ENCODE measurements around the gene MRRF. TPM values are rescaled to one million over a fixed set of nuclear protein-coding genes. Genes with fewer than 3 reads are reported as not detected.

The MRRF gene
- total and polyA plus RNA-seq, 2 donors (not counting 3 experiments of a cell fraction or from before 2014, with no cell fraction given) = 27.2 to 36.4 TPM

- no peak for FAIRE-seq
- dilution Hi-C loops (cut with MboI; ENCODE audit: extremely low pct_ligation_motif_present, low sequenced_read_pairs) = no loop called here
Observed at GRCh38 chr9:122223435-122223834, 41.2 kb upstream of the MRRF start.

GRCh38 chr9:122225312-122226141 lies 39.2 kb upstream of the MRRF start:
- TF ChIP-seq MYC (IDR thresholded peaks at IDR 0.05; ENCODE audit: low read depth, low read length) (no peak), FOS (IDR thresholded peaks at IDR 0.05; ENCODE audit: borderline replicate concordance, insufficient read depth, low read length) (no peak), EZH2 (IDR thresholded peaks at IDR 0.05; ENCODE audit: borderline replicate concordance, low read depth, low read length, severe bottlenecking) (peak; percentile 3)
- no peak overlapping the region for H3K27ac ChIP-seq (ENCODE audit: insufficient read depth, low read depth, low read length)
- no peaks in the 10 kb centered on the region for H3K79me2 ChIP-seq (ENCODE audit: control insufficient read depth, insufficient read depth, low read length)
- H3K9me1 ChIP-seq (replicated peaks; ENCODE audit: control insufficient read depth, extremely low read depth, insufficient read depth, low read length) = no peaks in the 10 kb centered on the region
- CTCF ChIA-PET = interaction anchor here (0.9 to 1.7 kb wide), 3 partner anchors 98 to 125 kb away, joined by 4 to 6 read pairs (median 5); no protein-coding TSS in a partner anchor
- dilution Hi-C loops (cut with MboI; ENCODE audit: extremely low pct_ligation_motif_present, low sequenced_read_pairs) (no loop called here), intact Hi-C loops (cut with micrococcal nuclease) (loop anchor here (5.0 kb wide), 1 partner anchor 68 kb away; the partner anchor contains the start of genes MORN5 and NDUFA8)
- POLR2A ChIA-PET = no interaction called here
- H3K27me3 ChIP-seq (ENCODE audit: control insufficient read depth in 2 of 2, insufficient read depth in 2 of 2, low read length in 2 of 2) = peaks cover 35 to 44% of the 10 kb centered on the region in 2 experiments
- FAIRE-seq (no peak), DNase-seq (ENCODE audit: low read depth, low spot score) (no peak)
- H3K4me3 ChIP-seq (replicated peaks in 1 of 3; ENCODE audit: insufficient read depth in 1 of 3, low read depth in 1 of 3, low read length in 3 of 3) = no peak overlapping the region
- H3K4me1 ChIP-seq (ENCODE audit: control insufficient read depth, extremely low read depth, insufficient read depth, low read length) = peaks cover 10% of the 10 kb centered on the region
- H3K36me3 ChIP-seq (ENCODE audit: control insufficient read depth in 2 of 2, extremely low read depth in 1 of 2, insufficient read depth in 2 of 2, low read length in 2 of 2) = no peaks in the 10 kb centered on the region
- H4K20me1 ChIP-seq (replicated peaks; ENCODE audit: control insufficient read depth, extremely low read depth, insufficient read depth, low read length) = no peaks in the 10 kb centered on the region
- no peak overlapping the region for H3K9ac ChIP-seq (replicated peaks; ENCODE audit: extremely low read depth, insufficient read depth, low read length)
- no TSS peak for BruUV-seq (replicated peaks)
- H3K9me3 ChIP-seq (replicated peaks; ENCODE audit: control insufficient read depth, insufficient read depth, low read length) = no peaks in the 10 kb centered on the region
- H2AFZ ChIP-seq (ENCODE audit: low read depth, low read length) = no peak overlapping the region
- no peak overlapping the region for H3K4me2 ChIP-seq (ENCODE audit: insufficient read depth, low read length)

More at GRCh38 chr9:122223435-122223834, 41.2 kb upstream of the MRRF start:
- Histone ChIP-seq H3K79me2 (ENCODE audit: control insufficient read depth, insufficient read depth, low read length) (no peaks in the 10 kb centered on the region), H2AFZ (ENCODE audit: low read depth, low read length) (no peak overlapping the region), H3K27ac (ENCODE audit: insufficient read depth, low read depth, low read length) (no peak overlapping the region), H3K9ac (replicated peaks; ENCODE audit: extremely low read depth, insufficient read depth, low read length) (no peak overlapping the region), H3K9me3 (replicated peaks; ENCODE audit: control insufficient read depth, insufficient read depth, low read length) (no peaks in the 10 kb centered on the region), H3K4me3 (replicated peaks in 1 of 3; ENCODE audit: insufficient read depth in 1 of 3, low read depth in 1 of 3, low read length in 3 of 3) (no peak overlapping the region), H3K4me1 (ENCODE audit: control insufficient read depth, extremely low read depth, insufficient read depth, low read length) (peaks cover 19% of the 10 kb centered on the region), H4K20me1 (replicated peaks; ENCODE audit: control insufficient read depth, extremely low read depth, insufficient read depth, low read length) (no peaks in the 10 kb centered on the region), H3K27me3 (ENCODE audit: control insufficient read depth in 2 of 2, insufficient read depth in 2 of 2, low read length in 2 of 2) (peaks cover 27 to 42% of the 10 kb centered on the region in 2 experiments), H3K4me2 (ENCODE audit: insufficient read depth, low read length) (no peak overlapping the region), H3K36me3 (ENCODE audit: control insufficient read depth in 2 of 2, extremely low read depth in 1 of 2, insufficient read depth in 2 of 2, low read length in 2 of 2) (no peaks in the 10 kb centered on the region), H3K9me1 (replicated peaks; ENCODE audit: control insufficient read depth, extremely low read depth, insufficient read depth, low read length) (no peaks in the 10 kb centered on the region)
- POLR2A ChIA-PET = no interaction called here
- no peak for DNase-seq (ENCODE audit: low read depth, low spot score)
- no TSS peak for BruUV-seq (replicated peaks)
- CTCF ChIA-PET = interaction anchor here (1.0 to 1.6 kb wide), 4 partner anchors 25 to 127 kb away, joined by 3 to 11 read pairs (median 4); no protein-coding TSS in a partner anchor
- TF ChIP-seq FOS (IDR thresholded peaks at IDR 0.05; ENCODE audit: borderline replicate concordance, insufficient read depth, low read length) (no peak), MYC (IDR thresholded peaks at IDR 0.05; ENCODE audit: low read depth, low read length) (no peak), EZH2 (IDR thresholded peaks at IDR 0.05; ENCODE audit: borderline replicate concordance, low read depth, low read length, severe bottlenecking) (no peak), POLR2A (IDR thresholded peaks at IDR 0.05; ENCODE audit: low read depth, low read length) (no peak), JUN (IDR thresholded peaks at IDR 0.05; ENCODE audit: borderline replicate concordance, insufficient read depth, insufficient read length, low read depth) (no peak)
- intact Hi-C loops (cut with micrococcal nuclease) = no loop called here

Data from endothelial cell of umbilical vein (primary cell).